Endothelial cell of umbilical vein (primary cell): ENCODE measurements around the gene DAP. TPM values are rescaled to one million over a fixed set of nuclear protein-coding genes. Genes with fewer than 3 reads are reported as not detected.

ENCODE experiments used
- BruUV-seq: library from RNA; stranded (reverse); fragments of 400-500 nt; replicated peaks from 2 replicates; lab custom pipeline; 2021; lab: Mats Ljungman, UMichigan
- CTCF ChIA-PET: fragments of 300-600, 350-600 bp; sonication (Branson Sonifier 250); formaldehyde crosslinking; loops from one replicate; lab custom pipeline; 2021; ENCODE audit warnings: antibody characterized with exemption, inconsistent platforms; lab: Charles Lee
- POLR2A ChIA-PET: fragments of 300-600, 350-600 bp; sonication (Branson Sonifier 250); formaldehyde crosslinking; loops from one replicate; lab custom pipeline; 2021; ENCODE audit warnings: antibody characterized with exemption, inconsistent platforms; lab: Charles Lee
- DNase-seq: peaks from one replicate; pipeline ENCODE4 v3.0.0-alpha.2; 2011; ENCODE audit warnings: low read depth, low spot score
- FAIRE-seq: peaks from 2 replicates; lab custom pipeline; 2011; peaks lifted over from hg19 to GRCh38; lab: Jason Lieb, UNC
- H2AFZ ChIP-seq: 2 replicates; pipeline ENCODE4 v1.6.0; 2012; ENCODE audit warnings: low read depth, low read length, control low read depth, inconsistent platforms
- H3K27ac ChIP-seq: 2 replicates; pipeline ENCODE4 v1.5.1; 2011; ENCODE audit warnings: low read depth, mild to moderate bottlenecking, control low read depth, low read length, moderate library complexity; ENCODE audit not compliant: insufficient read depth
- H3K27me3 ChIP-seq, 2 experiments: 2 replicates each; pipeline versions ENCODE4 v1.6.0 to v1.6.1; 2011; ENCODE audit warnings: low read length in 2 of 2, mixed read lengths in 1 of 2; ENCODE audit not compliant: control insufficient read depth in 2 of 2, insufficient read depth in 2 of 2
- H3K36me3 ChIP-seq, 2 experiments: 2 replicates in 1 of 2; 3 replicates in 1 of 2; pipeline ENCODE4 v1.5.1; 2011; ENCODE audit warnings: low read length in 2 of 2, mild to moderate bottlenecking in 1 of 2, moderate library complexity in 1 of 2; ENCODE audit not compliant: control insufficient read depth in 2 of 2, insufficient read depth in 2 of 2; ENCODE audit errors: extremely low read depth in 1 of 2
- H3K4me1 ChIP-seq: 3 replicates; pipeline ENCODE4 v1.5.1; 2011; ENCODE audit warnings: mild to moderate bottlenecking, low read length; ENCODE audit not compliant: control insufficient read depth, insufficient read depth; ENCODE audit errors: extremely low read depth
- H3K4me2 ChIP-seq: 2 replicates; pipeline ENCODE4 v1.6.1; 2011; ENCODE audit warnings: low read length, control low read depth, mixed read lengths; ENCODE audit not compliant: insufficient read depth
- H3K4me3 ChIP-seq, 3 experiments: fragments of 200-600 bp in 1 of 3; sonication (generic), shearing (Covaris generic) in 1 of 3; replicated peaks in 1 of 3; 2 replicates each; pipeline ENCODE4 v1.5.1; 2011 to 2016; ENCODE audit warnings: control low read depth in 3 of 3, low read length in 3 of 3, mild to moderate bottlenecking in 2 of 3, inconsistent platforms in 1 of 3, low read depth in 1 of 3, moderate library complexity in 1 of 3; ENCODE audit not compliant: insufficient read depth in 1 of 3
- H3K79me2 ChIP-seq: 2 replicates; pipeline ENCODE4 v1.6.0; 2012; ENCODE audit warnings: low read length, inconsistent platforms; ENCODE audit not compliant: control insufficient read depth, insufficient read depth
- H3K9ac ChIP-seq: replicated peaks from 2 replicates; pipeline ENCODE3; 2011; ENCODE audit warnings: low read length, control low read depth; ENCODE audit not compliant: insufficient read depth; ENCODE audit errors: extremely low read depth
- H3K9me1 ChIP-seq: replicated peaks from 3 replicates; pipeline ENCODE4 v1.6.0; 2011; ENCODE audit warnings: mild to moderate bottlenecking, low read length; ENCODE audit not compliant: control insufficient read depth, insufficient read depth; ENCODE audit errors: extremely low read depth
- H3K9me3 ChIP-seq: replicated peaks from 2 replicates; pipeline ENCODE4 v1.5.1; 2012; ENCODE audit warnings: low read length, inconsistent platforms; ENCODE audit not compliant: control insufficient read depth, insufficient read depth
- H4K20me1 ChIP-seq: replicated peaks from 2 replicates; pipeline ENCODE3; 2011; ENCODE audit warnings: mild to moderate bottlenecking, low read length; ENCODE audit not compliant: control insufficient read depth, insufficient read depth; ENCODE audit errors: extremely low read depth
- EZH2 ChIP-seq: IDR thresholded peaks from 2 replicates; pipeline ENCODE4 v1.6.1; 2012; ENCODE audit warnings: borderline replicate concordance, low read depth, mild to moderate bottlenecking, moderate library complexity, low read length, inconsistent platforms; ENCODE audit not compliant: severe bottlenecking
- FOS ChIP-seq: IDR thresholded peaks from 2 replicates; pipeline ENCODE4 v1.6.1; 2011; ENCODE audit warnings: mild to moderate bottlenecking, low read length, moderate library complexity, borderline replicate concordance; ENCODE audit not compliant: insufficient read depth
- GATA2 ChIP-seq: IDR thresholded peaks from 2 replicates; pipeline ENCODE4 v1.7.0; 2011; ENCODE audit warnings: low read depth, mild to moderate bottlenecking, moderate library complexity, mixed read lengths, low read length; ENCODE audit not compliant: insufficient read length, insufficient read depth
- JUN ChIP-seq: IDR thresholded peaks from 2 replicates; pipeline ENCODE4 v1.6.1; 2011; ENCODE audit warnings: borderline replicate concordance, low read depth; ENCODE audit not compliant: insufficient read length, insufficient read depth
- MYC ChIP-seq: IDR thresholded peaks from one replicate; pipeline ENCODE4 v1.6.1; 2011; ENCODE audit warnings: mild to moderate bottlenecking, low read depth, low read length
- POLR2A ChIP-seq: IDR thresholded peaks from 2 replicates; pipeline ENCODE4 v1.6.1; 2012; ENCODE audit warnings: low read depth, mild to moderate bottlenecking, control low read depth, low read length
- POLR2AphosphoS5 ChIP-seq: IDR thresholded peaks from 2 replicates; pipeline ENCODE4 v1.6.1; 2012; ENCODE audit warnings: low read depth, mild to moderate bottlenecking, control low read depth, low read length, moderate library complexity; ENCODE audit not compliant: insufficient read depth
- dilution Hi-C: fragments of 300-500 bp; cut with MboI; formaldehyde crosslinking; loops from one replicate; pipeline ENCODE4 v1.15.0; 2019; ENCODE audit warnings: low sequenced_read_pairs; ENCODE audit not compliant: extremely low pct_ligation_motif_present
- intact Hi-C: fragments of 100-400 bp; cut with micrococcal nuclease; formaldehyde crosslinking; loops from one replicate; pipeline ENCODE4 v1.10.0; 2022
- polyA plus RNA-seq, 4 experiments: library from polyadenylated mRNA; depleted of rRNA in 3 of 4; stranded (reverse) in 3 of 4; unstranded in 1 of 4; fragments of >200 nt; gene quantifications; 2 replicates each; pipeline versions ENCODE4 v1.2.1 to v1.2.3, GENCODE V29; 2011 to 2012; ENCODE audit warnings: missing spikeins in 1 of 4
- total RNA-seq: library from RNA; stranded (reverse); gene quantifications from 2 replicates; pipeline ENCODE4 v1.2.3, GENCODE V29; 2021
- TF ChIP-seq, protein P1 (sequence below): IDR thresholded peaks from 2 replicates; pipeline ENCODE4 v1.6.1; 2011; ENCODE audit not compliant: insufficient read depth, insufficient read length
- TF ChIP-seq, protein P2 (sequence below), 2 donors: IDR thresholded peaks; 1 replicate in 1 of 2; 2 replicates in 1 of 2; pipeline ENCODE4 v1.5.1; 2011; ENCODE audit warnings: low read length in 2 of 2, mild to moderate bottlenecking in 2 of 2, moderate library complexity in 2 of 2, control low read depth in 1 of 2, inconsistent platforms in 1 of 2, low read depth in 1 of 2; ENCODE audit not compliant: insufficient read depth in 1 of 2; ENCODE audit errors: extremely low read depth in 1 of 2

Gene DAP
- total and polyA plus RNA-seq, 2 donors (not counting 3 experiments of a cell fraction or from before 2014, with no cell fraction given): 79.8 to 188 TPM

DNA sequence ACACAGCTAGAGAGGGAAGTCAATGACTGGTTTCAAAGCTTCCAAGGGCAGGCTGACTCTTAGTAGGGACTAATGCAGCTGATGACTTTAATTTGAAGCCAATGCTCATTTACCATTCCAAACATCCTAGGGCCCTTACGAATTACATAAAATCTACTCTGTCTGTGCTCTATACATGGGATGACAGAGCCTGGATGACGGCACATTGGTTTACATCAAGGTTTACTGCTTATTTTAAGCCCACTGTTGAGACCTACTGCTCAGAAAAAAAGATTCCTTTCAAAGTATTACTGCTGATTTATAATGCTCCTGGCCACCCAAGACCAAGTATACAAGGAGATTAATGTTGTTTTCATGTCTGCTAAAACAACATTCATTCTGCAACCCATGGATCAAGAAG lies 74.1 kb downstream of the DAP start:
- no peak for FAIRE-seq
- Histone ChIP-seq H3K9me1 (no peaks in the 10 kb centered on the region), H3K79me2 (peaks cover 5% of the 10 kb centered on the region), H3K4me3 (no peak overlapping the region), H3K9ac (no peak overlapping the region), H3K27ac (no peak overlapping the region), H3K9me3 (no peaks in the 10 kb centered on the region), H3K27me3 (no peaks in the 10 kb centered on the region), H3K4me2 (no peak overlapping the region), H3K4me1 (no peaks in the 10 kb centered on the region), H4K20me1 (no peaks in the 10 kb centered on the region), H3K36me3 (peaks cover 2 to 20% of the 10 kb centered on the region in 2 experiments), H2AFZ (no peak overlapping the region)
- ChIA-PET POLR2A (no interaction called here), CTCF (interaction anchor here (1.0 kb wide), 1 partner anchor 8 kb away, joined by 3 read pairs; no protein-coding TSS in a partner anchor)
- intact Hi-C loops (no loop called here), dilution Hi-C loops (no loop called here)
- TF ChIP-seq GATA2: no peak
- no peak for TF ChIP-seq MYC
- no peak for TF ChIP-seq POLR2AphosphoS5
- TF ChIP-seq, protein P1, sequence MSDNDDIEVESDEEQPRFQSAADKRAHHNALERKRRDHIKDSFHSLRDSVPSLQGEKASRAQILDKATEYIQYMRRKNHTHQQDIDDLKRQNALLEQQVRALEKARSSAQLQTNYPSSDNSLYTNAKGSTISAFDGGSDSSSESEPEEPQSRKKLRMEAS: no peak
- TF ChIP-seq EZH2: no peak
- no peak for TF ChIP-seq POLR2A
- no peak for TF ChIP-seq JUN
- no peak for TF ChIP-seq FOS
- TF ChIP-seq, protein P2, sequence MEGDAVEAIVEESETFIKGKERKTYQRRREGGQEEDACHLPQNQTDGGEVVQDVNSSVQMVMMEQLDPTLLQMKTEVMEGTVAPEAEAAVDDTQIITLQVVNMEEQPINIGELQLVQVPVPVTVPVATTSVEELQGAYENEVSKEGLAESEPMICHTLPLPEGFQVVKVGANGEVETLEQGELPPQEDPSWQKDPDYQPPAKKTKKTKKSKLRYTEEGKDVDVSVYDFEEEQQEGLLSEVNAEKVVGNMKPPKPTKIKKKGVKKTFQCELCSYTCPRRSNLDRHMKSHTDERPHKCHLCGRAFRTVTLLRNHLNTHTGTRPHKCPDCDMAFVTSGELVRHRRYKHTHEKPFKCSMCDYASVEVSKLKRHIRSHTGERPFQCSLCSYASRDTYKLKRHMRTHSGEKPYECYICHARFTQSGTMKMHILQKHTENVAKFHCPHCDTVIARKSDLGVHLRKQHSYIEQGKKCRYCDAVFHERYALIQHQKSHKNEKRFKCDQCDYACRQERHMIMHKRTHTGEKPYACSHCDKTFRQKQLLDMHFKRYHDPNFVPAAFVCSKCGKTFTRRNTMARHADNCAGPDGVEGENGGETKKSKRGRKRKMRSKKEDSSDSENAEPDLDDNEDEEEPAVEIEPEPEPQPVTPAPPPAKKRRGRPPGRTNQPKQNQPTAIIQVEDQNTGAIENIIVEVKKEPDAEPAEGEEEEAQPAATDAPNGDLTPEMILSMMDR (IDR thresholded peaks at IDR 0.05; ENCODE audit: extremely low read depth in 1 of 2, insufficient read depth in 1 of 2, low read depth in 1 of 2, low read length in 2 of 2): no peak
- BruUV-seq: no TSS peak
- no peak for DNase-seq
